Liver (tissue), 9 donors: ENCODE measurements around the gene DFFB. TPM values are rescaled to one million over a fixed set of nuclear protein-coding genes. Genes with fewer than 3 reads are reported as not detected.

Source experiments
- DNase-seq: peaks from one replicate; pipeline ENCODE4 v3.0.0-alpha.2; 2017; ENCODE audit warnings: low spot score
- H3K27ac ChIP-seq, 2 donors: one replicate each; pipeline ENCODE4 v1.7.0; 2013; ENCODE audit warnings: inconsistent platforms in 2 of 2, low read length in 2 of 2, control low read depth in 1 of 2, low read depth in 1 of 2, mild to moderate bottlenecking in 1 of 2
- H3K27me3 ChIP-seq, 4 donors: one replicate each; pipeline versions ENCODE4 v1.6.1 to v1.7.0; 2013; ENCODE audit warnings: low read length in 3 of 4, inconsistent platforms in 1 of 4, mild to moderate bottlenecking in 1 of 4, moderate library complexity in 1 of 4; ENCODE audit not compliant: control insufficient read depth in 4 of 4, insufficient read depth in 4 of 4
- H3K36me3 ChIP-seq, 4 donors: one replicate each; pipeline versions ENCODE4 v1.6.1 to v1.7.0; 2013; ENCODE audit warnings: low read length in 3 of 4, mild to moderate bottlenecking in 3 of 4, low read depth in 1 of 4, moderate library complexity in 1 of 4; ENCODE audit not compliant: control insufficient read depth in 4 of 4, insufficient read depth in 3 of 4
- H3K4me1 ChIP-seq, 4 donors: one replicate each; pipeline versions ENCODE4 v1.6.1 to v1.7.0; 2013; ENCODE audit warnings: low read length in 3 of 4, mild to moderate bottlenecking in 3 of 4, moderate library complexity in 1 of 4; ENCODE audit not compliant: control insufficient read depth in 4 of 4, insufficient read depth in 4 of 4
- H3K4me3 ChIP-seq, 3 donors: one replicate each; pipeline versions ENCODE4 v1.6.1 to v1.7.0; 2013; ENCODE audit warnings: low read length in 3 of 3, control low read depth in 1 of 3, low read depth in 1 of 3, mild to moderate bottlenecking in 1 of 3
- H3K9ac ChIP-seq, 2 donors: one replicate each; pipeline ENCODE4 v1.7.0; 2013; ENCODE audit warnings: low read length in 2 of 2, mild to moderate bottlenecking in 2 of 2, moderate library complexity in 2 of 2, control low read depth in 1 of 2, low read depth in 1 of 2
- H3K9me3 ChIP-seq, 4 donors: one replicate each; pipeline versions ENCODE4 v1.6.1 to v1.7.0; 2013; ENCODE audit warnings: low read length in 3 of 4; ENCODE audit not compliant: control insufficient read depth in 4 of 4
- ATF3 ChIP-seq: IDR thresholded peaks from 2 replicates; pipeline ENCODE4 v1.6.1; 2016; ENCODE audit warnings: antibody characterized with exemption
- CTCF ChIP-seq: fragments of 150-350 bp; IDR thresholded peaks from 2 replicates; pipeline ENCODE4 v1.5.1; 2017; ENCODE audit warnings: improper control_type of control experiment, low read depth, low read length; ENCODE audit not compliant: missing input control
- EGR1 ChIP-seq, 2 donors: IDR thresholded peaks; 2 replicates each; pipeline ENCODE4 v1.6.1; 2016 to 2018; ENCODE audit warnings: antibody characterized with exemption in 2 of 2, low read depth in 2 of 2
- FOXA1 ChIP-seq: IDR thresholded peaks from 2 replicates; pipeline ENCODE4 v1.6.1; 2016; ENCODE audit warnings: antibody characterized with exemption
- FOXA2 ChIP-seq: IDR thresholded peaks from 2 replicates; pipeline ENCODE4 v1.6.1; 2016; ENCODE audit warnings: antibody characterized with exemption
- HNF4A ChIP-seq, 2 donors: conservative IDR thresholded peaks; 2 replicates each; pipeline ENCODE4 v1.6.1; 2016; ENCODE audit warnings: antibody characterized with exemption in 2 of 2, mild to moderate bottlenecking in 2 of 2
- JUND ChIP-seq, 2 donors: IDR thresholded peaks; 2 replicates each; pipeline ENCODE4 v1.6.1; 2016; ENCODE audit warnings: antibody characterized with exemption in 2 of 2
- MAX ChIP-seq: IDR thresholded peaks from 2 replicates; pipeline ENCODE4 v1.6.1; 2016; ENCODE audit warnings: antibody characterized with exemption
- NR2F2 ChIP-seq: IDR thresholded peaks from 2 replicates; pipeline ENCODE4 v1.6.1; 2016; ENCODE audit warnings: antibody characterized with exemption
- RAD21 ChIP-seq, 2 donors: IDR thresholded peaks; 2 replicates each; pipeline ENCODE4 v1.6.1; 2016; ENCODE audit warnings: antibody characterized with exemption in 2 of 2, mild to moderate bottlenecking in 2 of 2
- REST ChIP-seq: IDR thresholded peaks from 2 replicates; pipeline ENCODE4 v1.6.1; 2016; ENCODE audit warnings: antibody characterized with exemption, mild to moderate bottlenecking
- RXRA ChIP-seq, 2 donors: IDR thresholded peaks; 2 replicates each; pipeline ENCODE4 v1.6.1; 2017 to 2018; ENCODE audit warnings: antibody characterized with exemption in 2 of 2, mild to moderate bottlenecking in 1 of 2
- SP1 ChIP-seq: IDR thresholded peaks from 2 replicates; pipeline ENCODE4 v1.6.1; 2018; ENCODE audit warnings: antibody characterized with exemption, mild to moderate bottlenecking
- TAF1 ChIP-seq: conservative IDR thresholded peaks from 2 replicates; pipeline ENCODE4 v1.6.1; 2016; ENCODE audit warnings: antibody characterized with exemption, mild to moderate bottlenecking
- YY1 ChIP-seq: IDR thresholded peaks from 2 replicates; pipeline ENCODE4 v1.6.1; 2016; ENCODE audit warnings: antibody characterized with exemption, mild to moderate bottlenecking
- WGBS: extraction: QIAGEN DNeasy Blood & Tissue Kit; methylation state at CpG from one replicate; pipeline ENCODE4 v1.1.7; 2013; 5-methylcytosine and 5-hydroxymethylcytosine counted together
- polyA plus RNA-seq, 2 donors: library from polyadenylated mRNA; stranded (reverse) in 1 of 2; unstranded in 1 of 2; fragments of 200-250 nt in 1 of 2; fragments of >200 nt in 1 of 2; fragmentation: Nextera tagmentation in 1 of 2; extraction: Ambion mirVana in 1 of 2; gene quantifications; one replicate each; pipeline versions ENCODE4 v1.2.1 to v1.2.3, GENCODE V29; 2013 to 2015
- total RNA-seq, 2 donors: library from RNA; depleted of rRNA; stranded (reverse); fragments of >200 nt; gene quantifications; one replicate each; pipeline ENCODE4 v1.2.3, GENCODE V29; 2014
- donor health status: healthy.
- donor health status: healthy.
- donor health status: healthy.
- donor health status: healthy.
- donor health status: healthy.

Gene DFFB
- total and polyA plus RNA-seq, 4 donors: 0.92 to 6.1 (median 2.9) TPM

GRCh38 chr1:3872546-3872945, 15.3 kb downstream of the DFFB start:
- Histone ChIP-seq H3K27ac (no peak overlapping the region), H3K9ac (no peak overlapping the region), H3K4me3 (no peak overlapping the region), H3K36me3 (peaks cover 4 to 59% (median 21%) of the 10 kb centered on the region in 4 donors), H3K4me1 (no peaks in the 10 kb centered on the region), H3K27me3 (no peaks in the 10 kb centered on the region), H3K9me3 (no peaks in the 10 kb centered on the region)
- TF ChIP-seq CTCF: no peak
- no peak for TF ChIP-seq TAF1
- no peak for TF ChIP-seq FOXA2
- TF ChIP-seq YY1: no peak
- TF ChIP-seq SP1: no peak
- no peak for TF ChIP-seq FOXA1
- TF ChIP-seq ATF3: no peak
- no peak for TF ChIP-seq EGR1 (IDR thresholded peaks at IDR 0.05; ENCODE audit: low read depth in 2 of 2)
- TF ChIP-seq MAX: no peak
- no peak for TF ChIP-seq RXRA (IDR thresholded peaks at IDR 0.05)
- no peak for TF ChIP-seq JUND (IDR thresholded peaks at IDR 0.05)
- no peak for TF ChIP-seq REST
- no peak for TF ChIP-seq RAD21 (IDR thresholded peaks at IDR 0.05)
- TF ChIP-seq NR2F2: no peak
- no peak for DNase-seq
- WGBS: 93% methylated on average over 8 of the region's 8 CpGs

- TF ChIP-seq JUND (IDR thresholded peaks at IDR 0.05) (no peak), YY1 (no peak), SP1 (no peak), RAD21 (IDR thresholded peaks at IDR 0.05) (no peak), HNF4A (conservative IDR thresholded peaks at IDR 0.05) (no peak), TAF1 (no peak), FOXA2 (no peak), NR2F2 (no peak), REST (no peak)
Measured at GRCh38 chr1:3874736-3875135, 17.5 kb downstream of the DFFB start.

More at GRCh38 chr1:3874736-3875135, 17.5 kb downstream of the DFFB start:
- Histone ChIP-seq H3K27ac (no peak overlapping the region), H3K27me3 (no peaks in the 10 kb centered on the region), H3K9me3 (peaks cover 0 to 5% (median 3%) of the 10 kb centered on the region in 4 donors), H3K9ac (no peak overlapping the region), H3K4me1 (no peaks in the 10 kb centered on the region), H3K4me3 (no peak overlapping the region), H3K36me3 (peaks cover 6 to 57% (median 28%) of the 10 kb centered on the region in 4 donors)
- 95% methylated on average over 23 of the region's 23 CpGs for WGBS
- DNase-seq: no peak
